Measurements from ENCODE around the gene TXNRD3. TPM values are rescaled to one million over a fixed set of nuclear protein-coding genes. Genes with fewer than 3 reads are reported as not detected.

Gene TXNRD3
- polyA plus RNA-seq, 1 donor (not counting 4 experiments of a cell fraction or from before 2014, with no cell fraction given): 9.7 TPM

GRCh38 chr3:126677862-126678503 lies 23.1 kb upstream of the TXNRD3 start:
- no peak overlapping the region for H2AFZ ChIP-seq (ENCODE audit: control insufficient read depth, low read length)
- no peak overlapping the region for H3K4me2 ChIP-seq (ENCODE audit: control insufficient read depth, extremely low read depth, insufficient read depth, low read depth, low read length)
- dilution Hi-C loops (cut with MboI; ENCODE audit: extremely low pct_ligation_motif_present, low sequenced_read_pairs): no loop called here
- FAIRE-seq (no peak), DNase-seq (ENCODE audit: low read depth, low spot score) (no peak)
- H3K27ac ChIP-seq (ENCODE audit: control insufficient read depth, insufficient read depth, low read length): no peak overlapping the region
- H3K79me2 ChIP-seq (ENCODE audit: control insufficient read depth, insufficient read depth, low read length): no peaks in the 10 kb centered on the region
- no peak overlapping the region for H3K4me3 ChIP-seq (ENCODE audit: control insufficient read depth in 2 of 3, extremely low read depth in 1 of 3, insufficient read depth in 2 of 3, low read depth in 1 of 3, low read length in 3 of 3)
- no peaks in the 10 kb centered on the region for H4K20me1 ChIP-seq (ENCODE audit: control insufficient read depth, extremely low read depth, insufficient read depth, low read length)
- H3K36me3 ChIP-seq (ENCODE audit: control insufficient read depth in 2 of 2, extremely low read depth in 1 of 2, insufficient read depth in 2 of 2, low read length in 2 of 2): no peaks in the 10 kb centered on the region
- H3K4me1 ChIP-seq (ENCODE audit: control insufficient read depth, extremely low read depth, insufficient read depth, low read length): no peaks in the 10 kb centered on the region
- TF ChIP-seq, protein P1, sequence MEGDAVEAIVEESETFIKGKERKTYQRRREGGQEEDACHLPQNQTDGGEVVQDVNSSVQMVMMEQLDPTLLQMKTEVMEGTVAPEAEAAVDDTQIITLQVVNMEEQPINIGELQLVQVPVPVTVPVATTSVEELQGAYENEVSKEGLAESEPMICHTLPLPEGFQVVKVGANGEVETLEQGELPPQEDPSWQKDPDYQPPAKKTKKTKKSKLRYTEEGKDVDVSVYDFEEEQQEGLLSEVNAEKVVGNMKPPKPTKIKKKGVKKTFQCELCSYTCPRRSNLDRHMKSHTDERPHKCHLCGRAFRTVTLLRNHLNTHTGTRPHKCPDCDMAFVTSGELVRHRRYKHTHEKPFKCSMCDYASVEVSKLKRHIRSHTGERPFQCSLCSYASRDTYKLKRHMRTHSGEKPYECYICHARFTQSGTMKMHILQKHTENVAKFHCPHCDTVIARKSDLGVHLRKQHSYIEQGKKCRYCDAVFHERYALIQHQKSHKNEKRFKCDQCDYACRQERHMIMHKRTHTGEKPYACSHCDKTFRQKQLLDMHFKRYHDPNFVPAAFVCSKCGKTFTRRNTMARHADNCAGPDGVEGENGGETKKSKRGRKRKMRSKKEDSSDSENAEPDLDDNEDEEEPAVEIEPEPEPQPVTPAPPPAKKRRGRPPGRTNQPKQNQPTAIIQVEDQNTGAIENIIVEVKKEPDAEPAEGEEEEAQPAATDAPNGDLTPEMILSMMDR (optimal IDR thresholded peaks at IDR 0.05 in 1 of 3, IDR thresholded peaks at IDR 0.05 in 1 of 3, conservative IDR thresholded peaks at IDR 0.05 in 1 of 3; ENCODE audit: extremely low read depth in 1 of 3, insufficient read depth in 2 of 3, low read length in 3 of 3): no peak
- no peaks in the 10 kb centered on the region for H3K9me1 ChIP-seq (ENCODE audit: control insufficient read depth, extremely low read depth, insufficient read depth, low read length)
- peaks cover 15% of the 10 kb centered on the region for H3K27me3 ChIP-seq (ENCODE audit: control insufficient read depth, extremely low read depth, insufficient read depth, low read length)
- H3K9me3 ChIP-seq (ENCODE audit: control insufficient read depth, low read depth, low read length): no peaks in the 10 kb centered on the region
- no peak overlapping the region for H3K9ac ChIP-seq (ENCODE audit: control insufficient read depth, extremely low read depth, insufficient read depth, low read length)

GRCh38 chr3:126676919-126677705 lies 22.2 kb upstream of the TXNRD3 start:
- no peaks in the 10 kb centered on the region for H3K4me1 ChIP-seq (ENCODE audit: control insufficient read depth, extremely low read depth, insufficient read depth, low read length)
- H4K20me1 ChIP-seq (ENCODE audit: control insufficient read depth, extremely low read depth, insufficient read depth, low read length): no peaks in the 10 kb centered on the region
- no peak overlapping the region for H3K27ac ChIP-seq (ENCODE audit: control insufficient read depth, insufficient read depth, low read length)
- H3K9me3 ChIP-seq (ENCODE audit: control insufficient read depth, low read depth, low read length): no peaks in the 10 kb centered on the region
- no peak overlapping the region for H3K4me2 ChIP-seq (ENCODE audit: control insufficient read depth, extremely low read depth, insufficient read depth, low read depth, low read length)
- TF ChIP-seq EZH2 (IDR thresholded peaks at IDR 0.05; ENCODE audit: low read length): no peak
- TF ChIP-seq, protein P1 (optimal IDR thresholded peaks at IDR 0.05 in 1 of 3, IDR thresholded peaks at IDR 0.05 in 1 of 3, conservative IDR thresholded peaks at IDR 0.05 in 1 of 3; ENCODE audit: extremely low read depth in 1 of 3, insufficient read depth in 2 of 3, low read length in 3 of 3): no peak
- H3K4me3 ChIP-seq (ENCODE audit: control insufficient read depth in 2 of 3, extremely low read depth in 1 of 3, insufficient read depth in 2 of 3, low read depth in 1 of 3, low read length in 3 of 3): no peak overlapping the region
- dilution Hi-C loops (cut with MboI; ENCODE audit: extremely low pct_ligation_motif_present, low sequenced_read_pairs): no loop called here
- no peaks in the 10 kb centered on the region for H3K79me2 ChIP-seq (ENCODE audit: control insufficient read depth, insufficient read depth, low read length)
- H3K27me3 ChIP-seq (ENCODE audit: control insufficient read depth, extremely low read depth, insufficient read depth, low read length): peaks cover 15% of the 10 kb centered on the region
- FAIRE-seq: no peak
- H2AFZ ChIP-seq (ENCODE audit: control insufficient read depth, low read length): no peak overlapping the region
- H3K36me3 ChIP-seq (ENCODE audit: control insufficient read depth in 2 of 2, extremely low read depth in 1 of 2, insufficient read depth in 2 of 2, low read length in 2 of 2): no peaks in the 10 kb centered on the region
- no peak for DNase-seq (ENCODE audit: low read depth, low spot score)
- no peak overlapping the region for H3K9ac ChIP-seq (ENCODE audit: control insufficient read depth, extremely low read depth, insufficient read depth, low read length)
- H3K9me1 ChIP-seq (ENCODE audit: control insufficient read depth, extremely low read depth, insufficient read depth, low read length): no peaks in the 10 kb centered on the region

All from keratinocyte (primary cell).